Fibroblast of skin of left biceps (primary cell): ENCODE measurements around the gene TMEM179.

Experiments used
- DNase-seq, 2 experiments: peaks; one replicate each; pipeline ENCODE4 v3.0.0-alpha.2; 2013; ENCODE audit warnings: low read depth in 2 of 2

Gene TMEM179

GRCh38 chr14:104555430-104556255 is 48.9 kb downstream of the TMEM179 start:
- no peak for DNase-seq

GRCh38 chr14:104554608-104555429 is 49.8 kb downstream of the TMEM179 start:
- DNase-seq = no peak

- no peak for DNase-seq
These were observed 50.4 kb downstream of the TMEM179 start for GRCh38 chr14:104554088-104554607.

GRCh38 chr14:104553166-104554087 is 51.1 kb downstream of the TMEM179 start:
- DNase-seq = no peak

DNA sequence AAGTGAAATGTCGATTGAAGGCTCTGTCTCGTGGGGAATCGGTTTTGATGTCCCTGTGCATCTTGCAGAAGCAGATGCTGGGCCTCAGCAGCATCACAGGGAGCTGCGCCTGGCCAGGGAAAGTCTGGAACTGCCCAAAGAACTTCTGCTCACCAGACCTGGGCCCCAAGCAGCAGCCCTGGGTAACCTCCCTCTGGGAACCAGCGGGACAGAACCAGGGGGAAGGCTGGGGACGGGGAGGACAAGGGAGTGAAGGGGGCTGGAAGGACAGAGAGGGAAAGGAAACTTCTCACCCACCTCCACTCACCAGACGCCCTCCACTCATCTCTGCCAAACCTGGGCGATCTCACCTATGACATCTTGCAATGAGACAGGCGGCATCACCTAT is 51.8 kb downstream of the TMEM179 start:
- DNase-seq = no peak

DNA sequence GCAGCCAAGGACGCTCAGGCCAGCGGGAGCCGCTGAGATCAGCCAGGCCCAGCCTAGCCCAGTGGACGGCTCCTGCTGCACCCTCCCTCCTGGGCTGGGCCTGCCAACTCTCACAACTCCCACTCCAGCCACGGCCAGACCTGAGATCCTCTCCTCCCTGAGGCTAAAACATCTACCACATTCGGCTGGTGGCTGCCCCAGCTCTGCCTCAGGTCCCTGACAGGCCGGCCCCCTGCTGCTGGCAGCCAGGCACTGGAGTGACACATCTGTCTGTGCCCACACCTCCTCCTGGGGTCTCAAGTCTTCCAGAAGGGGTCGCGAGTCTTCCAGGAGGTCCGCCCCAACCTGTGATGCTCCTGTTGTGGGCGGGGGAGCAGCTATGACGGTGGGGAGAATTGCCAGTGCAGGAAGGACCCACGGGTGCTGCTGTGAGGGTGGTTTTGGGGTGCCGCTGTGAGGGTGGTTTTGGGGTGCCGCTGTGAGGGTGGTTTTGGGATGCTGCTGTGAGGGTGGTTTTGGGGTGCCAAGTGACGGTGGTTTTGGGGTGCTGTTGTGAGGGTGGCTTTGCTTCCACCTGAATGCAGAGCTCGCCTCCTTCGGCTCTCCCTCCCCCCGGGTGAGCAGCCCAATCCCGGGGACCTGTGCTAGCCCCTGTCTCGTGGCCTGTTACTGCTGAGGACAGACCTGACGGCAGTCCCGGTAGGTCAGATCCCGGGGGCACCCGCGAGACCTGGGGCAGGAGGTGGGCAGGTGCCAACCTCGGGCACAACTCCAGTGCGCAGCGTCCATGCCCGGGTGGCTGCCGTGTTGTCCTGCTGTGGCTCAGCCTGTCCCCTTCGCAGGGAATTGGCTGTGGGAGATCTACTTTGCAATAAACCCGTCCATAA is 52.5 kb downstream of the TMEM179 start:
- no peak for DNase-seq

DNA sequence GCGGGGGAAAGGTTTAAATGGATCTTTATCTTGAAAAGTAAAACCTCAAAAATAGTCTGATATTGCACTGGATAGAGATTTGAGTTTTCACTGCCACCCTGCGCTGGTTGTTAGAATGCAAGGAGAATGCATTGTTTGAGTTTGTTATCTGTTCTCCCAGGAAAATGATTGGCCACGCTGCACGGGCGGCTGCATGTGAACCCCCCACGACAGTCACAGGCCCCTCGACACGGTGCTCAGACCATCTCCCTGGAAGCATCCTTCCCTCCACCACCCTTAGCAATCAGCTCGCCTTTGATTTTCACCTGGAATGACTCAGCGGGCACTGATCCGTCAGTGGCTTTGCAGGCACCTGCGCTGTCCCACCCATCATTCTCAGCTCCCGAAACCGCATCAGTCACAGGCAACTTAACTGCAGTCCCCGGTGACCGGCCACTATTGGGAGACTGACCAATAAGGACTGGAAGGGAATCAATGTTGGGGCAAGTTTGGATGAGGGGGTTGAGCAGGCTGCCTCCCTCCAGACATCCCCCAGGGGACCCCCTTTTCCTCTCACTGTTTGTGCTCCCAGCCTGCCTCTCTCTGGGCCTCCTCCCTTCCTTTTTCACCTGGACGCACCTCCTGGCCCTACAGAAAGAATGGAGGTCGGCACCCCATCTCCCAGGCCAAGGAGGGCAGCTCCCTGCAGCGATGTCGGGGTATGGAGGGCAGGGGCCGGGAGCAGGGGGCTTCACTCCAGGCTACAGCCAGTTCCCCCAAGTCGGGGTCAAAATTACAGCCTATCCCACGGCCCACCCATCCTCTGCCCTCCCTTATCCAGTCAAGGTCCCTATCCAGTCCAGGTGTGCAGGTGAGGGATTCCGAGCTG is 53.5 kb downstream of the TMEM179 start:
- no peak for DNase-seq

GRCh38 chr14:104550340-104550860 is 54.2 kb downstream of the TMEM179 start:
- no peak for DNase-seq

- DNase-seq = no peak
These were observed 54.8 kb downstream of the TMEM179 start for GRCh38 chr14:104549536-104550339.

GRCh38 chr14:104548802-104549535 is 55.6 kb downstream of the TMEM179 start:
- no peak for DNase-seq

DNA sequence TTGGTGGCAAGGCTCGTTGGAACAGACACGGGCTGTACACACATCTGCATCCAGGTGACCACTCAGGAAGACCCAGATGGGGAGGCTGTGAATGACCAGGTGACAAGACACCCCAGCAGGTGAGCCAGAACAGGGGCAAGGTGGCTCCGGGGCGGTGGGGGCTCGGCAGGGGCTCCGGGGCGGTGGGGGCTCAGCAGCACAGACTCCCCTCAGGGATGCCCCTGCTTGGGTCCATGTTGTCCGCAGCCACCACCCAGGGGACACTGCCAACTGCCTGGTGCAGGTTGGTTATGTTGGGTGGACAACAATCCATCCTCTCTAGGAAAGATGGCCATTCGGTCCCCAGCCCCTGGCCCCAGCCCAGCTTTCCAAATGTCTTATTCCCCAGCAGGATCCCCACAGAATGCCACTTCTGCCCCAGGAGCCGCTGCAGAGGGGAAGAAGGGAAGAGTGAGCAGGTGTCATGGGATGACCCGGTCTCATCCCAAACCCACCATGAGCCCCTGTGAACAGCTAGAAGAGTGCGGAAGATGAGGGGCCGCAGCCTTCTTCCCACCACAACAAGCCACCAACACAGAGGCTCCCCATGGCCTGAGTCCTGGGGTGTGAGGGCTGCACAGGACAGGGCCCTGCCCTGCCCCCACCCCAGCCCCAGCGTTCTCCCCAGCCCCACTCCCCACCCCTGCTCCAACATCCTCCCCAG is 56.4 kb downstream of the TMEM179 start:
- DNase-seq = no peak

- no peak for DNase-seq
These were observed 57.1 kb downstream of the TMEM179 start for GRCh38 chr14:104547310-104547997.

DNA sequence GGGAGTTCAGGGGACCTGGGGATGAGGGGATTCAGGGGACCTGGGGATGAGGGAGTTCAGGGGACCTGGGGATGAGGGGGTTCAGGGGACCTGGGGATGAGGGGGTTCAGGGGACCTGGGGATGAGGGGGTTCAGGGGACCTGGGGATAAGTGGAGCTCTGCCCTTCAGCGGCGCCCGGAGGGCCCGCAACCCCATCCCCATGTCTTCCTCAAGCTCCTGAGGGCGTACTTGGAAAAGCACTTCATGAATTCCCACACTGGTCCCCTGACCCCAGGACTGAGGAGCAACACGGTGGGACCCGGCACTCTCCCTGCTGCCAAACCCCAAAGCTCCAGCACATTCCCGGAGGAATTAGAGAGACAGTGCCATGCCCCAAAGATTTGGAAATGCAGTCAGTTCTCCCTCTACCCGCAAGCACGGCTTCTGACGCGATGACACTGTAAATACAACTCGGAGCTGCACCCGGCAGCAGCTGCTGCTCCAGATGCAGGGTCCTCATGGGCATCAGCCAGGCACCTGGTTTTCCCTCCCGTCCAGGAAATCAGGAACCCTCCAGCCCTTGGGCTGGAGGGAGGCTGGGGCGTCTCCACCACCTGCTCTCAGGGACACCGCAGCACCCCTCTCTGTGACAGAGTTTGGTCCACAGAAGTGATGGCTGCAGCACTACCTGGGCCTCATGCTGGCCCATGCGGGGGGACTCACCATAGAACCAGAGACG is 57.8 kb downstream of the TMEM179 start:
- no peak for DNase-seq

DNA sequence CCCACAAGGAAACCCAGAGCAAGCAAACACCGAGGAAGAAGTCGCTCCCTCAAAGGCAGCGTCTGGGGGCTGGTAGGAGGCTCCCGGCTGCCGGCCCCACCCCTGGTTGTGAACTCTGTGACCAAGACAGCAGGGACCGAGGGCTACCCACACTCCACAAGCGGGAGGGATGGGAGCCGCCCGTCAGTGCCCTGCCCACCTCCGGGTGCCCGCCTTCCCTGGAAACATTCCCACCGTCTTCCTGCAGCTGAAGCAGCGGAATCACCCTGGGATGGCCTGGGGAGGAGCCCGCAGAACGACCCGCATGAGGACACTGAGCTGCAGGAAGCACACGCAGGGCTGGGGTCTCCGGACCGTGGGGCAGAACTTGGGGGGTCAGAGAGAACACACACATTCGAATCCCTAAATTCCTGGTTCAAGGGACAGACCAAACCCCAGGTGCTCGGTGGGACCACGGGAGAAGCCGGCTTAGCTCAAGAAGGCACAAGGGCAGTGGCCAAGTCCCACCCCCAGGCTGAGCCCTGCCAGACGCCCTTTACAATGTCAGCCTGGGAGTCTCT is 58.5 kb downstream of the TMEM179 start:
- DNase-seq = no peak

DNA sequence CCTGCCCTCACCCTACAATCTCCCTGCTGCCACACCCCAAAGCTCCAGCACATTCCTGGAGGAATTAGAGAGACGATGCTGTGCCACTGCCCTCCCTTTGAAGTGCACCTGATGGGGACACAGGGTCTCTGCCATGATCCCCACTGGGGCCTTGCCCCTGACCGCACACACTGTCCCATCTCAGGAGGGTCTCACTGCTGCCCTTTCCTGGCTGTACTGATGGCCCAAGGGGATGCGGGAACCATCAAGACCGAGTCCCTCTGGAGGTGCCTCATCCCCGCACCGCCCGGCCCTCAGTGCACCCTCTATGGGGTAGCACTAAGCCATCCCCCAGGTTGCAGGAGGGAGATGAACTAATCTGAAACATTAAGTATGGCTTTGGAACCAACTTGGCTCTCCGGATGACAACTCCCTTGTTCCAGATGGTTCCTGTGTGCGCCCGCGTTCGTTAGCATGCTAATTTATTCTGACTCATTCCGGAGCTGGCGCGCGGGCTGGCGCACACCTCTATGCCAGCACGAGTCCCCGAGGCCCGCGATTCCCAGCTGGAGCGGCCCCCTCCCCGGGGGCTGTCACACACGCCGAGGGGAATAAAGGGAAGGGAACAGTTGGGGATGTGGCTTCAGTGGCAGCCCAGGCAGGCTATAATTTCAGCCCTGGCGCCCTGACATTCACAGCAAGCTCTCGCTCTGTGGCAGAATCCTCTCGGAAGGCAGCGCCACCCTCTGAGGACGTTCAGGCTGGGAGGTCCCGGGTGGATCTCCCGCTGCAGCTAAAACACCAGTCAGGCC is 59.2 kb downstream of the TMEM179 start:
- DNase-seq = no peak
